ENCODE measurements around the gene RNPS1.
"Not testable (repeated sequence)": the region's sequence is repeated elsewhere in the genome, so short reads cannot be mapped to it uniquely, and the experiment has no call there.

RNPS1 gene

DNA sequence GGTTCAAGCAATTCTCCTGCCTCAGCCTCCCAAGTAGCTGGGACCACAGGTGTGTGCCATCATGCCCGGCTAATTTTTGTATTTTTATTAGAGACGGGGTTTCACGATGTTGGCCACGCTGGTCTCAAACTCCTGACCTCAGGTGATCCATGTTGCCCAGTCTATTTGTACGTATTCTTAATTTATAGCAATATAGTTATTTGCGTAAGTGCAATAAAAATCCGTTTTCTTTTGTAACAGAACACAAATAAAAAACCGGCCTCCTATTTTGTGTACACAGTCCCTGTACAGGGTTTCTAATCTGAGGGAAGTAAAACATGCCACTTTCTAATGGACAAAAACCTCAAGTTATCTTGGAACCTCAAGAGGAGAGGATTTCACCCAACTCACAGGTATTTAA is 7.7 kb downstream of the RNPS1 start:
- in situ Hi-C loops (cut with HindIII; ENCODE audit: low pct_unique_long_range_greater_than_20kb, low sequenced_read_pairs): no loop called here
- no peak for DNase-seq (ENCODE audit: low read depth in 1 of 2, low spot score in 1 of 2)
- no peak for TF ChIP-seq JUND (IDR thresholded peaks at IDR 0.05; ENCODE audit: low read depth)

DNA sequence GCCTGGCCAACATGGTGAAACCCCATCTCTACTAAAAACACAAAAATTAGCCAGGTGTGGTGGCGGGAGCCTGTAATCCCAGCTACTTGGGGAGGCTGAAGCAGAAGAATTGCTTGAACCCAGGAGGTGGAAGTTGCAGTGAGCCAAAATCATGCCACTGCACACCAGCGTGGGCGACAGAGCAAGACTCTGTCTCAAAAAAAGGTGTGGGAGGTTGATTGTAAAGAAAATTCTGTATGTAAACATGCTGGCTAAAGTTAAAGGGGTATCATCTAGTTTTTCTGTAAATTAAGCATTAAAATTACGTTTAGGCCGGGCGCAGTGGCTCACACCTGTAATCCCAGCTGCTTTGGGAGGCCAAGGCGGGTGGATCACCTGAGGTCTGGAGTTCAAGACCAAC is 9.4 kb downstream of the RNPS1 start:
- DNase-seq (ENCODE audit: low read depth in 1 of 2, low spot score in 1 of 2); in situ Hi-C loops (cut with HindIII; ENCODE audit: low pct_unique_long_range_greater_than_20kb, low sequenced_read_pairs): not testable (repeated sequence)

DNA sequence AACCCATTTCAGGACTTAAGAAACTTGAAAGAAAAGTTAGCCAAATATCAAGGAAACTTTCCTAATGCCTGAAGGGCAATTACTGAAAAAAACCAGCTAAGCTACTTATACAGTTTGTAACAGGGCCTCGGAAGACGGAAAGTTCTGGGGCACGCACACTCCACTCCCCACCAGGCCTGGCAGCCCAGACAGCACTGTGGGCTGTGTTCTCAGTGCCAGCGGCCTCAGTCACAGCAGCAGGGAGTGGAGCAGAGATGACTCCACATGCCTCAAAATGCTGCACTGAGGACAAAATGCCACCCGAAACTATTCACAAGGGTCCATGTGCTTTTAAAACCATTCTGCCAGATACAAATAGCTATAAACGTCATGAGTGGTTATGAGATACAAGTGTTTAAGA is 10.2 kb downstream of the RNPS1 start:
- TF ChIP-seq JUND (IDR thresholded peaks at IDR 0.05; ENCODE audit: low read depth): no peak
- DNase-seq (ENCODE audit: low read depth in 1 of 2, low spot score in 1 of 2): no peak
- in situ Hi-C loops (cut with HindIII; ENCODE audit: low pct_unique_long_range_greater_than_20kb, low sequenced_read_pairs): no loop called here

DNA sequence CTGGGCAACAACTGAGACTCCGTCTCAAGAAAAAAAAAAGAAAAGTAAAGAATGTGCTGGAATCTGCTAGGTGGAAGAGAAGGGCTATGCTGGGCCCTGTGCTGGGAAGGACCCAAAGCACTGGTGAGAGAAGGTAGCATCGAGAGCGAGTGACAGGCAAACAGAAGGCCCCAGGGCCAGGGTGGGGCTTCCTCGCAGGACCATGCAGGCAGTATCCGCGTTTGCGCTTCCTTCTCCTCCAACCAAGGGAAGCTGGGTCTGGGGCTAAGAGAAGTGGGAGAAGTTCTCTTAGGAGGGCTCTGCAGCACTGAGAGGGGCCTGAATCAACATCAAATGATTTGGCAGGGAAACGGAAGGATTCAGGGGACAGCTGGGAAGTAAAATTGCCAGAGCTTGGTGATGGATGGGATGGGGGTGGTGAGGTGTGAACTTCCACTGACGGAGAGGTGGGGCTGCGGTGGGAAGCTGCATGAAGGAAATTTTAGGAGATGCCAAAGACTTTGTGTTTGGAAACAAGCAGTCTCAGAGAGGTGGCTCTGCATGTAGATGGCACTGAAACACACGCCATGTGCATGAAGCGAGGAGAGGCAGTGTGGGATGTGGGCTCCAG is 11.3 kb downstream of the RNPS1 start:
- in situ Hi-C loops (cut with HindIII; ENCODE audit: low pct_unique_long_range_greater_than_20kb, low sequenced_read_pairs): no loop called here
- no peak for DNase-seq (ENCODE audit: low read depth in 1 of 2, low spot score in 1 of 2)
- TF ChIP-seq JUND (IDR thresholded peaks at IDR 0.05; ENCODE audit: low read depth): no peak

GRCh38 chr16:2253293-2253692 is 14.6 kb downstream of the RNPS1 start:
- no peak for DNase-seq (ENCODE audit: low read depth in 1 of 2, low spot score in 1 of 2)
- TF ChIP-seq JUND (IDR thresholded peaks at IDR 0.05; ENCODE audit: low read depth): no peak
- in situ Hi-C loops (cut with HindIII; ENCODE audit: low pct_unique_long_range_greater_than_20kb, low sequenced_read_pairs): no loop called here

DNA sequence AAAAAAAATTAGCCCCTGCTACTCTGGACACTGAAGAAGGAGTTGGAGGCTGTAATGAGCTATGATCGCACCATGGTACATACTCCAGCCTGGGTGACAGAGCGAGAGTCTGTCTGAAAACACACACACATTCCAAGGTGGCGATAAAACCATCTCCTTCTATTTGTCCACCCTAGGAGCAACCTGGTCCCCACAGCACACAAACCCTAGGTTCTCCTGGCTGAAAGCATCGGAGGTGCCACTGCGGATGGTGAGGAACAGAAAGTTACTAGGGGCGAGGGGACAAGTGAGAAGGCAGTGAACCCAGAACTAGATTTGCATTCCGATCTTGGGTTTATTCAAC is 15.1 kb downstream of the RNPS1 start:
- peak in 1 of 2 experiments; percentile 33 for DNase-seq (ENCODE audit: low read depth in 1 of 2, low spot score in 1 of 2)
- in situ Hi-C loops (cut with HindIII; ENCODE audit: low pct_unique_long_range_greater_than_20kb, low sequenced_read_pairs): no loop called here
- no peak for TF ChIP-seq JUND (IDR thresholded peaks at IDR 0.05; ENCODE audit: low read depth)

- in situ Hi-C loops (cut with HindIII; ENCODE audit: low pct_unique_long_range_greater_than_20kb, low sequenced_read_pairs): no loop called here
- DNase-seq (ENCODE audit: low read depth in 1 of 2, low spot score in 1 of 2): peak; percentile 95 to 98
- TF ChIP-seq JUND (IDR thresholded peaks at IDR 0.05; ENCODE audit: low read depth): no peak
Measured at GRCh38 chr16:2251296-2252111, 16.4 kb downstream of the RNPS1 start, which contains the start of gene ECI1. ECI1 (minus strand) TSS chr16:2251587; CDS start chr16:2251566, 21 bp downstream.

DNA sequence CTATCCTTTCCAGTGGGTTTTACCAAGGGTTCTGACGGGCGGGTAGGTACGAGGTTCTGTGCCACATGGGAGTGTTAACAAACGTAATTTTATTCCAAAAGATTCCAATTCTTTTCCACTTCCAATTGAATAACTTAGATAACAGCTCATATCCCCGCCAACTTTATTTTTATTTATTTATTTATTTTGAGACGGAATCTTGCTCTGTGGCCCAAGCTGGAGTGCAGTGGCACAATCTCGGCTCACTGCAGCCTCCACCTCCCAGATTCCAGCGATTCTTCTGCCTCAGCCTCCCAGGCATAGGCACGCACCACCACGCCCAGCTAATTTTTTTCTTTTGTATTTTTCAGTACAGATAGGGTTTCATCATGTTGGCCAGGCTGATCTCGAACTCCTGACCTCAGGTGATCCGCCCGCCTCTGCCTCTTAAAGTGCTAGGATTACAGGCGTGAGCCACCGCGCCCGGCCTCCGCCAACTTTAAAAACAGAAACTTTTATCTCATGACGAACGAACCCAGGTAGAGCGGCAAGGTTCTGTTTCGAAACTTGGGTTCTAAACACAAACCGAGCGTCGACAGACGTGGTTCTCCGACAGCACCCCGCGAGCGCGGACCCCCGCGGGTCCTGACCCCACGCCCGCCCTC is 17.2 kb downstream of the RNPS1 start:
- in situ Hi-C loops (cut with HindIII; ENCODE audit: low pct_unique_long_range_greater_than_20kb, low sequenced_read_pairs): no loop called here
- DNase-seq (ENCODE audit: low read depth in 1 of 2, low spot score in 1 of 2): peak in 1 of 2 experiments; percentile 38
- TF ChIP-seq JUND (IDR thresholded peaks at IDR 0.05; ENCODE audit: low read depth): no peak

DNA sequence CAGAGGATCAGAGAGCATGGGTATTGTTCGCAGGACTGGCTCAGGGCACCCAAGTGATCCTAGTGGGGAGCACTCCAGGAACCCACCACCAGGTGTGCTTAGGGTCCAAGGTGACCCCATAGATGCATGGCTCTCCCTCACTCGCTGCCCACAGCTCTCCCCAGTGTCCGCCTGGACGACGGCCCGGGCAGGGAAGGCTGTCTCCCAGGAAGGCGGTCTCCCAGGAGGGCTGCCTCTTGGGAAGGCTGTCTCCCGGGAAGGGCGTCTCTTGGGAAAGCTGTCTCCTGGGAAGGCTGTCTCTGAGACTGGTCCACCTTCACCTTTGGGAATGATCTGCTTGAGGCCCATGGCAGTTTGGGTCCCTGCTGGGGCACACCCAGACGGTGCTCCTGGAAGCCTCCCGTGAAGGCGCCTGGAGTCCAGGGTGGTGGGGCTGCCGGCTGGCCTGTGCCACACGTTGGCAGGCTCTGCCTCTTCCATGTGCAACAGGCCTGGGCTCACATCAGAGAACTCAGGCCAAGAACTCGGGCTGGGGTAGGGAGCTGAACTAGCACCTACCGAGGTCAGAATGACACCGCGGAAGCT is 21.5 kb downstream of the RNPS1 start:
- no peak for TF ChIP-seq JUND (IDR thresholded peaks at IDR 0.05; ENCODE audit: low read depth)
- no peak for DNase-seq (ENCODE audit: low read depth in 1 of 2, low spot score in 1 of 2)
- in situ Hi-C loops (cut with HindIII; ENCODE audit: low pct_unique_long_range_greater_than_20kb, low sequenced_read_pairs): no loop called here

DNA sequence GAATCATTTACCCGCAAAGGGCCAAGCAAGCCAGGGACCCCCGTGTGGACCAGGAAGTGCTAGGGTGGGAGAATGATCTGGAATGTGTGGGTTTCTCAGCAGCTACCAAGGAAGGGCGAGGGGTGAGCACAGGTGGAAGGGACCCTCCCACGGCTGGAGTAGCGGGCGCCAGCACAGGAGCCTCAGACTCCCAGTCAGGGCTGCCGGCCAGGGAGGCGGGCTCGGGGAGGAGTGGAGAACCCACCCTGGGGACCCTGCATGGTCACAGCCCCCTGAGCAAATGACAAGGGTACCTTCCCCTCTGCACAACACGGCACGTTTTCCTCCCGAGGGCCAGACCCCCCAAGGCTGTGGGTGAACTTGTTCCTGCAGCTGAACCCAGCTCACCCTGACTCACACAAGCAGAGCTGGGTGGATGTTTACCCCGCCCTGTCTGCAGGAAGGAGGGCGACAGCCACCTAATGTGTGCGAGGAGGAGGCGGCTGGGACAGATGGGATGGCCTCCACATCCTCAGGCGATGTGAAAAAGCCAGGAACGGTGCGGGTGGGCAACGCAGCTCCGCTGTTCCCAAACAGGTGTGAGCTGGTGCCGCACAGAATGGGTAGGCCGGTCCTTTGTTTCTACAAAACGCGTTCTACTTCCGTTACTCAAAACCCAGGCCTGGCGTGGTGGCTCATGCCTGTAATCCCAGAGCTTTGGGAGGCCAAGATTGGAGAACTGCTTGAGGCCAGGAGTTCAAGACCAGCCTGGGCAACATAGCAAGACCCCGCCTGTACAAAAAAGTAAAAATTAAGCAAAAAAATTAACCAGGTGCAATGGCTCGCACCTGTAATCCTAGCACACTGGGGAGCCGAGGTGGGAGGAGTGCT is 22.8 kb downstream of the RNPS1 start:
- in situ Hi-C loops (cut with HindIII; ENCODE audit: low pct_unique_long_range_greater_than_20kb, low sequenced_read_pairs): no loop called here
- TF ChIP-seq JUND (IDR thresholded peaks at IDR 0.05; ENCODE audit: low read depth): no peak
- no peak for DNase-seq (ENCODE audit: low read depth in 1 of 2, low spot score in 1 of 2)

- TF ChIP-seq JUND (IDR thresholded peaks at IDR 0.05; ENCODE audit: low read depth): no peak
- DNase-seq (ENCODE audit: low read depth in 1 of 2, low spot score in 1 of 2): no peak
- in situ Hi-C loops (cut with HindIII; ENCODE audit: low pct_unique_long_range_greater_than_20kb, low sequenced_read_pairs): no loop called here
Measured at GRCh38 chr16:2244301-2244700, 23.6 kb downstream of the RNPS1 start.

- no peak for TF ChIP-seq JUND (IDR thresholded peaks at IDR 0.05; ENCODE audit: low read depth)
- in situ Hi-C loops (cut with HindIII; ENCODE audit: low pct_unique_long_range_greater_than_20kb, low sequenced_read_pairs): no loop called here
- DNase-seq (ENCODE audit: low read depth in 1 of 2, low spot score in 1 of 2): no peak
Measured at GRCh38 chr16:2243781-2244180, 24.1 kb downstream of the RNPS1 start.

Measured in T47D (cell line).